WTC11 (cell line): Measurements from ENCODE around the gene ARHGAP4. TPM values are rescaled to one million over a fixed set of nuclear protein-coding genes. Genes with fewer than 3 reads are reported as not detected.

ENCODE experiments used
- ATAC-seq: fragments of 200-7000 bp; cut with Tn5 transposase; 2 replicates; pipeline ENCODE4 v1.10.0; 2021; ENCODE audit warnings: mild to moderate bottlenecking, moderate library complexity
- CTCF ChIA-PET: fragments of 300-600 bp; sonication (Branson Sonifier 250); formaldehyde crosslinking; loops from one replicate; lab custom pipeline; 2021; ENCODE audit warnings: antibody characterized with exemption; lab: Charles Lee
- POLR2A ChIA-PET: fragments of 350-600 bp; sonication (Branson Sonifier 250); formaldehyde crosslinking; loops from one replicate; lab custom pipeline; 2021; ENCODE audit warnings: antibody characterized with exemption; lab: Charles Lee
- DNase-seq: peaks from one replicate; pipeline ENCODE4 v3.0.0; 2021; ENCODE audit warnings: low spot score
- H3K27ac Mint-ChIP-seq: 2 replicates; pipeline ENCODE4 v1.8.0; 2021; ENCODE audit warnings: mixed read lengths
- H3K27me3 Mint-ChIP-seq: 2 replicates; pipeline ENCODE4 v1.8.0; 2021; ENCODE audit warnings: low read depth, mild to moderate bottlenecking, moderate library complexity, mixed read lengths
- H3K36me3 Mint-ChIP-seq: 2 replicates; pipeline ENCODE4 v1.8.0; 2021; ENCODE audit warnings: mixed read lengths
- H3K4me1 Mint-ChIP-seq: 2 replicates; pipeline ENCODE4 v1.8.0; 2022; ENCODE audit warnings: mixed read lengths
- H3K4me3 Mint-ChIP-seq: 2 replicates; pipeline ENCODE4 v1.8.0; 2021; ENCODE audit warnings: mild to moderate bottlenecking, moderate library complexity, mixed read lengths
- H3K9me3 Mint-ChIP-seq: 2 replicates; pipeline ENCODE4 v1.8.0; 2021; ENCODE audit warnings: mixed read lengths
- AR ChIP-seq: fragments of 250-450 bp; sonication (Bioruptor Pico); IDR thresholded peaks from 2 replicates; pipeline ENCODE4 v1.9.0; 2021; ENCODE audit warnings: mild to moderate bottlenecking
- ATF6 ChIP-seq: sonication (generic); formaldehyde crosslinking; IDR thresholded peaks from 2 replicates; pipeline ENCODE4 v1.8.1; 2023; ENCODE audit warnings: mild to moderate bottlenecking, missing genetic modification reagents
- ETV6 ChIP-seq: sonication (generic); formaldehyde crosslinking; IDR thresholded peaks from 2 replicates; pipeline ENCODE4 v1.8.1; 2022; ENCODE audit warnings: mild to moderate bottlenecking, missing genetic modification reagents
- GTF2I ChIP-seq: fragments of 250-450 bp; sonication (Bioruptor Pico); conservative IDR thresholded peaks from 2 replicates; pipeline ENCODE4 v1.4.0; 2021; ENCODE audit warnings: mild to moderate bottlenecking
- HMGA2 ChIP-seq: fragments of 250-450 bp; sonication (Bioruptor Pico); IDR thresholded peaks from 2 replicates; pipeline ENCODE4 v1.4.0; 2021; ENCODE audit warnings: mild to moderate bottlenecking, moderate library complexity
- KAT7 ChIP-seq: sonication (generic); formaldehyde crosslinking; IDR thresholded peaks from 2 replicates; pipeline ENCODE4 v1.8.1; 2023; ENCODE audit warnings: missing genetic modification reagents, mild to moderate bottlenecking, borderline replicate concordance
- NFYB ChIP-seq: sonication (generic); formaldehyde crosslinking; conservative IDR thresholded peaks from 2 replicates; pipeline ENCODE4 v1.8.0; 2022; ENCODE audit warnings: low read depth, missing genetic modification reagents
- NR1H2 ChIP-seq: sonication (generic); formaldehyde crosslinking; IDR thresholded peaks from 2 replicates; pipeline ENCODE4 v1.9.0; 2021; ENCODE audit warnings: mild to moderate bottlenecking, moderate library complexity, missing genetic modification reagents
- PRRX2 ChIP-seq: fragments of 250-450 bp; sonication (Bioruptor Pico); IDR thresholded peaks from 2 replicates; pipeline ENCODE4 v1.8.0; 2021; ENCODE audit warnings: mild to moderate bottlenecking
- SP1 ChIP-seq: sonication (generic); formaldehyde crosslinking; conservative IDR thresholded peaks from 2 replicates; pipeline ENCODE4 v1.8.1; 2022; ENCODE audit warnings: missing genetic modification reagents
- STAT6 ChIP-seq: sonication (generic); formaldehyde crosslinking; conservative IDR thresholded peaks from 2 replicates; pipeline ENCODE4 v1.8.1; 2023; ENCODE audit warnings: mild to moderate bottlenecking, low read depth, missing genetic modification reagents, moderate library complexity
- TEAD1 ChIP-seq: sonication (generic); formaldehyde crosslinking; IDR thresholded peaks from 2 replicates; pipeline ENCODE4 v1.8.0; 2022; ENCODE audit warnings: mild to moderate bottlenecking, missing genetic modification reagents
- USF1 ChIP-seq: sonication (generic); formaldehyde crosslinking; IDR thresholded peaks from 2 replicates; pipeline ENCODE4 v1.8.0; 2022; ENCODE audit warnings: mild to moderate bottlenecking, missing genetic modification reagents
- ZNF425 ChIP-seq: fragments of 250-450 bp; sonication (Bioruptor Pico); conservative IDR thresholded peaks from 2 replicates; pipeline ENCODE4 v1.9.0; 2021; ENCODE audit warnings: mild to moderate bottlenecking
- total RNA-seq: library from RNA; stranded (reverse); gene quantifications from 3 replicates; pipeline ENCODE4 v1.2.3, GENCODE V29; 2021

The ARHGAP4 gene
- total RNA-seq, 1 experiment from 2014 or later = 52.1 TPM

GRCh38 chrX:153873282-153874084, 52.6 kb downstream of the ARHGAP4 start:
- Mint-ChIP-seq H3K9me3 (no peaks in the 10 kb centered on the region), H3K27ac (no peak overlapping the region), H3K4me3 (no peak overlapping the region), H3K36me3 (no peaks in the 10 kb centered on the region; the same call in 1 of the 2 replicates)
- DNase-seq (no peak), ATAC-seq (no peak)
- ChIA-PET POLR2A (no interaction called here), CTCF (interaction anchor here (0.9 kb wide), 1 partner anchor 11 kb away, joined by 3 read pairs; no protein-coding TSS in a partner anchor)
- TF ChIP-seq NFYB (CRISPR knock-in tag) (no peak), ZNF425 (CRISPR knock-in tag) (no peak), STAT6 (CRISPR knock-in tag) (no peak), AR (CRISPR knock-in tag) (no peak), ETV6 (no peak), ATF6 (CRISPR knock-in tag) (no peak), NR1H2 (CRISPR knock-in tag) (no peak), SP1 (CRISPR knock-in tag) (no peak), HMGA2 (CRISPR knock-in tag) (no peak)
- TF ChIP-seq, all 79 proteins: peak for 0
- Mint-ChIP-seq H3K4me1 (peaks cover 24% of the 10 kb centered on the region), H3K27me3 (no peaks in the 10 kb centered on the region; the same call in 1 of the 2 replicates)

- ChIA-PET CTCF (interaction anchor here (1.1 to 1.2 kb wide), 2 partner anchors 15 to 63 kb away, joined by 3 read pairs; partner anchors contain the start of gene NAA10), POLR2A (no interaction called here)
- H3K36me3 Mint-ChIP-seq = no peaks in the 10 kb centered on the region; the same call in 1 of the 2 replicates
- TF ChIP-seq USF1 (CRISPR knock-in tag) (no peak), GTF2I (CRISPR knock-in tag) (no peak), KAT7 (CRISPR knock-in tag) (no peak), PRRX2 (no peak), TEAD1 (no peak)
- TF ChIP-seq, all 79 proteins: peak for 0
- Mint-ChIP-seq H3K27ac (no peak overlapping the region), H3K9me3 (no peaks in the 10 kb centered on the region), H3K4me3 (no peak overlapping the region), H3K4me1 (peaks cover 12% of the 10 kb centered on the region), H3K27me3 (no peaks in the 10 kb centered on the region; the same call in 1 of the 2 replicates)
- no peak for ATAC-seq
- DNase-seq = no peak
These were observed 53.9 kb downstream of the ARHGAP4 start for GRCh38 chrX:153871946-153872878.
